WTC11 (cell line): ENCODE data around the gene TFEC. TPM values are rescaled to one million over a fixed set of nuclear protein-coding genes. Genes with fewer than 3 reads are reported as not detected.
A peak's percentile ranks its signal among the peaks of the same experiment; 100 is the strongest.

Experiments
- ATAC-seq: fragments of 200-7000 bp; cut with Tn5 transposase; 2 replicates; pipeline ENCODE4 v1.10.0; 2021; ENCODE audit warnings: mild to moderate bottlenecking, moderate library complexity
- CTCF ChIA-PET: fragments of 300-600 bp; sonication (Branson Sonifier 250); formaldehyde crosslinking; loops from one replicate; lab custom pipeline; 2021; ENCODE audit warnings: antibody characterized with exemption; lab: Charles Lee
- POLR2A ChIA-PET: fragments of 350-600 bp; sonication (Branson Sonifier 250); formaldehyde crosslinking; loops from one replicate; lab custom pipeline; 2021; ENCODE audit warnings: antibody characterized with exemption; lab: Charles Lee
- DNase-seq: peaks from one replicate; pipeline ENCODE4 v3.0.0; 2021; ENCODE audit warnings: low spot score
- H3K27ac Mint-ChIP-seq: 2 replicates; pipeline ENCODE4 v1.8.0; 2021; ENCODE audit warnings: mixed read lengths
- H3K27me3 Mint-ChIP-seq: 2 replicates; pipeline ENCODE4 v1.8.0; 2021; ENCODE audit warnings: low read depth, mild to moderate bottlenecking, moderate library complexity, mixed read lengths
- H3K36me3 Mint-ChIP-seq: 2 replicates; pipeline ENCODE4 v1.8.0; 2021; ENCODE audit warnings: mixed read lengths
- H3K4me1 Mint-ChIP-seq: 2 replicates; pipeline ENCODE4 v1.8.0; 2022; ENCODE audit warnings: mixed read lengths
- H3K4me3 Mint-ChIP-seq: 2 replicates; pipeline ENCODE4 v1.8.0; 2021; ENCODE audit warnings: mild to moderate bottlenecking, moderate library complexity, mixed read lengths
- H3K9me3 Mint-ChIP-seq: 2 replicates; pipeline ENCODE4 v1.8.0; 2021; ENCODE audit warnings: mixed read lengths
- CBFB ChIP-seq: sonication (generic); formaldehyde crosslinking; IDR thresholded peaks from 2 replicates; pipeline ENCODE4 v1.8.1; 2022; ENCODE audit warnings: mild to moderate bottlenecking, low read depth, missing genetic modification reagents
- CREB1 ChIP-seq: sonication (generic); formaldehyde crosslinking; IDR thresholded peaks from 2 replicates; pipeline ENCODE4 v1.8.0; 2023; ENCODE audit warnings: mild to moderate bottlenecking, missing genetic modification reagents
- EMX1 ChIP-seq: fragments of 250-450 bp; sonication (Bioruptor Pico); IDR thresholded peaks from 2 replicates; pipeline ENCODE4 v1.8.0; 2021; ENCODE audit warnings: mild to moderate bottlenecking
- FOXP1 ChIP-seq: sonication (generic); formaldehyde crosslinking; IDR thresholded peaks from 2 replicates; pipeline ENCODE4 v1.8.0; 2022; ENCODE audit warnings: missing genetic modification reagents, mild to moderate bottlenecking, moderate library complexity, borderline replicate concordance
- GABPB1 ChIP-seq: sonication (generic); formaldehyde crosslinking; IDR thresholded peaks from 2 replicates; pipeline ENCODE4 v1.8.1; 2023; ENCODE audit warnings: mild to moderate bottlenecking, missing genetic modification reagents
- GRHL2 ChIP-seq: fragments of 250-450 bp; sonication (Bioruptor Pico); IDR thresholded peaks from 2 replicates; pipeline ENCODE4 v1.8.0; 2022; ENCODE audit warnings: mild to moderate bottlenecking, moderate library complexity; ENCODE audit not compliant: insufficient replicate concordance, severe bottlenecking
- GTF2I ChIP-seq: fragments of 250-450 bp; sonication (Bioruptor Pico); conservative IDR thresholded peaks from 2 replicates; pipeline ENCODE4 v1.4.0; 2021; ENCODE audit warnings: mild to moderate bottlenecking
- NR1H2 ChIP-seq: sonication (generic); formaldehyde crosslinking; IDR thresholded peaks from 2 replicates; pipeline ENCODE4 v1.9.0; 2021; ENCODE audit warnings: mild to moderate bottlenecking, moderate library complexity, missing genetic modification reagents
- OVOL2 ChIP-seq: fragments of 250-450 bp; sonication (Bioruptor Pico); IDR thresholded peaks from 2 replicates; pipeline ENCODE4 v1.9.0; 2021; ENCODE audit warnings: mild to moderate bottlenecking, borderline replicate concordance
- SMAD3 ChIP-seq: sonication (generic); formaldehyde crosslinking; IDR thresholded peaks from 2 replicates; pipeline ENCODE4 v1.8.0; 2022; ENCODE audit warnings: missing genetic modification reagents, mild to moderate bottlenecking, borderline replicate concordance
- TP53 ChIP-seq: sonication (generic); formaldehyde crosslinking; IDR thresholded peaks from 2 replicates; pipeline ENCODE4 v1.8.1; 2023; ENCODE audit warnings: mild to moderate bottlenecking, missing genetic modification reagents
- total RNA-seq: library from RNA; stranded (reverse); gene quantifications from 3 replicates; pipeline ENCODE4 v1.2.3, GENCODE V29; 2021
- TF ChIP-seq, protein P1 (sequence below): fragments of 250-450 bp; sonication (Bioruptor Pico); IDR thresholded peaks from 2 replicates; pipeline ENCODE4 v1.9.0; 2021; ENCODE audit warnings: mild to moderate bottlenecking
- TF ChIP-seq, protein P2 (sequence below): sonication (generic); formaldehyde crosslinking; IDR thresholded peaks from 2 replicates; pipeline ENCODE4 v1.8.0; 2022; ENCODE audit warnings: mild to moderate bottlenecking, missing genetic modification reagents
- TF ChIP-seq, protein P3 (sequence below): fragments of 250-450 bp; sonication (Bioruptor Pico); IDR thresholded peaks from 2 replicates; pipeline ENCODE4 v1.8.0; 2021; ENCODE audit warnings: mild to moderate bottlenecking
- TF ChIP-seq, protein P4 (sequence below): fragments of 250-450 bp; sonication (Bioruptor Pico); conservative IDR thresholded peaks from 2 replicates; pipeline ENCODE4 v1.9.0; 2021; ENCODE audit warnings: mild to moderate bottlenecking
- TF ChIP-seq, protein P5 (sequence below): sonication (generic); formaldehyde crosslinking; IDR thresholded peaks from 2 replicates; pipeline ENCODE4 v1.8.1; 2023; ENCODE audit warnings: mild to moderate bottlenecking, missing genetic modification reagents, moderate library complexity
- TF ChIP-seq, protein P6 (sequence below): sonication (generic); formaldehyde crosslinking; IDR thresholded peaks from 2 replicates; pipeline ENCODE4 v1.8.1; 2023; ENCODE audit warnings: mild to moderate bottlenecking, missing genetic modification reagents, borderline replicate concordance
- TF ChIP-seq, protein P7 (sequence below): fragments of 200-600 bp; IDR thresholded peaks from 2 replicates; pipeline ENCODE4 v1.8.0; 2022; ENCODE audit warnings: antibody characterized with exemption
- TF ChIP-seq, protein P8 (sequence below): sonication (generic); formaldehyde crosslinking; IDR thresholded peaks from 2 replicates; pipeline ENCODE4 v1.8.1; 2022; ENCODE audit warnings: mild to moderate bottlenecking, missing genetic modification reagents, moderate library complexity, borderline replicate concordance
- TF ChIP-seq, protein P9 (sequence below): sonication (generic); formaldehyde crosslinking; IDR thresholded peaks from 2 replicates; pipeline ENCODE4 v1.8.1; 2022; ENCODE audit warnings: low read depth, mild to moderate bottlenecking, moderate library complexity, missing genetic modification reagents, borderline replicate concordance

TFEC gene
- total RNA-seq, 1 experiment from 2014 or later: 0.17 TPM

DNA sequence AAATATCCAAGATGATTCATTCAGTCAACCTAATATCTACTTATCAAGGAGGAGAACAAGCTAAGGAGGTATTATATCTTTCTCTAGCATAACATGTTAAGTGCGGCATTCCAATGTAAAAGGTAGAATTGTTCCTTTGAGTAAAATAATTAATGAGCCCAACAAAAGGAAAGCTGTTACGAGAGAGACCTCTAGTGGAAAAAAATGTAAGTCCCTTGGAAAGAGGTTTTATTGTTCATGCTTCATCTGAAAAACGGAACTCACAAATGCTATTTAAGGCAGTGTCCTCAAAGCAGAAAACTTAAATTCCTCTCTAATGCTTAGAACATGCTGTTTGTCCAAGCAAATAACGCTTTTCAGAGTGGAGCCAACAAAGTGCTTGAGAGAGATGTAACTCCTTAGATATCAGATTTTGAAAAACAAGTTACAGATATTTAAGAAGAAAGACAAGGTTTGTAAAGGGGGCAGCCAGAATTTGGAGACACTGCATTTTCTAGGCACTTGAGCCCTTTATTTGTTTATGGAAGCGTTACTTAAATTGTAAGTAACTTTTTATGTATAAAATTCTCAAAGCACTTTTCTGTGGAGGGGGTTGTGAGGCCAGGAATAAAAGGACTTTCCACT is 119.9 kb downstream of the TFEC start:
- Mint-ChIP-seq H3K27me3 (no peaks in the 10 kb centered on the region), H3K36me3 (no peaks in the 10 kb centered on the region), H3K4me1 (peaks cover 26% of the 10 kb centered on the region), H3K9me3 (no peaks in the 10 kb centered on the region), H3K27ac (0 out of 2 replicates have a peak overlapping the region, but pooled peaks have one; percentile 34), H3K4me3 (no peak overlapping the region)
- TF ChIP-seq, protein P1, sequence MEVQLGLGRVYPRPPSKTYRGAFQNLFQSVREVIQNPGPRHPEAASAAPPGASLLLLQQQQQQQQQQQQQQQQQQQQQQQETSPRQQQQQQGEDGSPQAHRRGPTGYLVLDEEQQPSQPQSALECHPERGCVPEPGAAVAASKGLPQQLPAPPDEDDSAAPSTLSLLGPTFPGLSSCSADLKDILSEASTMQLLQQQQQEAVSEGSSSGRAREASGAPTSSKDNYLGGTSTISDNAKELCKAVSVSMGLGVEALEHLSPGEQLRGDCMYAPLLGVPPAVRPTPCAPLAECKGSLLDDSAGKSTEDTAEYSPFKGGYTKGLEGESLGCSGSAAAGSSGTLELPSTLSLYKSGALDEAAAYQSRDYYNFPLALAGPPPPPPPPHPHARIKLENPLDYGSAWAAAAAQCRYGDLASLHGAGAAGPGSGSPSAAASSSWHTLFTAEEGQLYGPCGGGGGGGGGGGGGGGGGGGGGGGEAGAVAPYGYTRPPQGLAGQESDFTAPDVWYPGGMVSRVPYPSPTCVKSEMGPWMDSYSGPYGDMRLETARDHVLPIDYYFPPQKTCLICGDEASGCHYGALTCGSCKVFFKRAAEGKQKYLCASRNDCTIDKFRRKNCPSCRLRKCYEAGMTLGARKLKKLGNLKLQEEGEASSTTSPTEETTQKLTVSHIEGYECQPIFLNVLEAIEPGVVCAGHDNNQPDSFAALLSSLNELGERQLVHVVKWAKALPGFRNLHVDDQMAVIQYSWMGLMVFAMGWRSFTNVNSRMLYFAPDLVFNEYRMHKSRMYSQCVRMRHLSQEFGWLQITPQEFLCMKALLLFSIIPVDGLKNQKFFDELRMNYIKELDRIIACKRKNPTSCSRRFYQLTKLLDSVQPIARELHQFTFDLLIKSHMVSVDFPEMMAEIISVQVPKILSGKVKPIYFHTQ (CRISPR knock-in tag): no peak
- TF ChIP-seq GABPB1 (CRISPR knock-in tag) (no peak), FOXP1 (CRISPR knock-in tag) (no peak), SMAD3 (CRISPR knock-in tag) (no peak), GRHL2 (no peak), EMX1 (CRISPR knock-in tag) (no peak), TP53 (CRISPR knock-in tag) (no peak), CREB1 (CRISPR knock-in tag) (no peak), CBFB (CRISPR knock-in tag) (no peak), GTF2I (no peak), NR1H2 (CRISPR knock-in tag) (no peak), OVOL2 (CRISPR knock-in tag) (no peak)
- TF ChIP-seq, protein P2, sequence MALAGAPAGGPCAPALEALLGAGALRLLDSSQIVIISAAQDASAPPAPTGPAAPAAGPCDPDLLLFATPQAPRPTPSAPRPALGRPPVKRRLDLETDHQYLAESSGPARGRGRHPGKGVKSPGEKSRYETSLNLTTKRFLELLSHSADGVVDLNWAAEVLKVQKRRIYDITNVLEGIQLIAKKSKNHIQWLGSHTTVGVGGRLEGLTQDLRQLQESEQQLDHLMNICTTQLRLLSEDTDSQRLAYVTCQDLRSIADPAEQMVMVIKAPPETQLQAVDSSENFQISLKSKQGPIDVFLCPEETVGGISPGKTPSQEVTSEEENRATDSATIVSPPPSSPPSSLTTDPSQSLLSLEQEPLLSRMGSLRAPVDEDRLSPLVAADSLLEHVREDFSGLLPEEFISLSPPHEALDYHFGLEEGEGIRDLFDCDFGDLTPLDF (CRISPR knock-in tag): no peak
- TF ChIP-seq, protein P3, sequence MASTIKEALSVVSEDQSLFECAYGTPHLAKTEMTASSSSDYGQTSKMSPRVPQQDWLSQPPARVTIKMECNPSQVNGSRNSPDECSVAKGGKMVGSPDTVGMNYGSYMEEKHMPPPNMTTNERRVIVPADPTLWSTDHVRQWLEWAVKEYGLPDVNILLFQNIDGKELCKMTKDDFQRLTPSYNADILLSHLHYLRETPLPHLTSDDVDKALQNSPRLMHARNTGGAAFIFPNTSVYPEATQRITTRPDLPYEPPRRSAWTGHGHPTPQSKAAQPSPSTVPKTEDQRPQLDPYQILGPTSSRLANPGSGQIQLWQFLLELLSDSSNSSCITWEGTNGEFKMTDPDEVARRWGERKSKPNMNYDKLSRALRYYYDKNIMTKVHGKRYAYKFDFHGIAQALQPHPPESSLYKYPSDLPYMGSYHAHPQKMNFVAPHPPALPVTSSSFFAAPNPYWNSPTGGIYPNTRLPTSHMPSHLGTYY (CRISPR knock-in tag): no peak
- TF ChIP-seq, protein P4, sequence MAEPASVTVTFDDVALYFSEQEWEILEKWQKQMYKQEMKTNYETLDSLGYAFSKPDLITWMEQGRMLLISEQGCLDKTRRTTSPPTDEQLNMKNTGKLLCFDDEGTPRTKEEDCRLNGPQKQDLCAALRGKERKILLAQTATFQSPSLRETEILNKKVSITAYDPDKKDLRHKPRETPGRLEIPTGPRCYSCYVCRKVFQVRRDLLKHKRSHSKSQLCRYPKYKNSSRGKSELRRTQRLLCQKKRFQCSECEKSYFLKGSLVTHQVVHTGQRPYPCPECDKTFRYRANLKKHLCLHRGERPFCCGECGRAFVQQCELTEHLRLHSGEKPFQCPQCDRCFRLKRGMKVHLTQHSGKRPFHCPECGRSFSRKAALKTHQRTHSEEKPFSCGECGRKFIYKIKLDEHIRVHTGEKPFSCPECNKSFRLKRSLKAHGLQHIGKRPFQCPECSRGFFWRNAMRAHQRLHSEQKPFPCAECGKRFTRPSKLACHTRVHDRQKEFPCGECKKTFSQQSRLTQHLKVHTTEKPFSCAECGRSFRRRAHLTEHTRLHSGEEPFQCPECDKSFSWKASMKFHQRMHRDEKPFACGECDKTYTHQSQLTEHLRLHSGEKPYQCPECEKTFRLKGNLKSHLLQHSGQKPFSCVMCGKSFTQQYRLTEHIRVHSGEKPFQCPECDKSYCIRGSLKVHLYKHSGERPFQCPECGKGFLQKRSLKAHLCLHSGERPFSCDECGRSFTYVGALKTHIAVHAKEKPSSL (CRISPR knock-in tag): no peak
- TF ChIP-seq, protein P5, sequence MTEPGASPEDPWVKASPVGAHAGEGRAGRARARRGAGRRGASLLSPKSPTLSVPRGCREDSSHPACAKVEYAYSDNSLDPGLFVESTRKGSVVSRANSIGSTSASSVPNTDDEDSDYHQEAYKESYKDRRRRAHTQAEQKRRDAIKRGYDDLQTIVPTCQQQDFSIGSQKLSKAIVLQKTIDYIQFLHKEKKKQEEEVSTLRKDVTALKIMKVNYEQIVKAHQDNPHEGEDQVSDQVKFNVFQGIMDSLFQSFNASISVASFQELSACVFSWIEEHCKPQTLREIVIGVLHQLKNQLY: no peak
- TF ChIP-seq, protein P6, sequence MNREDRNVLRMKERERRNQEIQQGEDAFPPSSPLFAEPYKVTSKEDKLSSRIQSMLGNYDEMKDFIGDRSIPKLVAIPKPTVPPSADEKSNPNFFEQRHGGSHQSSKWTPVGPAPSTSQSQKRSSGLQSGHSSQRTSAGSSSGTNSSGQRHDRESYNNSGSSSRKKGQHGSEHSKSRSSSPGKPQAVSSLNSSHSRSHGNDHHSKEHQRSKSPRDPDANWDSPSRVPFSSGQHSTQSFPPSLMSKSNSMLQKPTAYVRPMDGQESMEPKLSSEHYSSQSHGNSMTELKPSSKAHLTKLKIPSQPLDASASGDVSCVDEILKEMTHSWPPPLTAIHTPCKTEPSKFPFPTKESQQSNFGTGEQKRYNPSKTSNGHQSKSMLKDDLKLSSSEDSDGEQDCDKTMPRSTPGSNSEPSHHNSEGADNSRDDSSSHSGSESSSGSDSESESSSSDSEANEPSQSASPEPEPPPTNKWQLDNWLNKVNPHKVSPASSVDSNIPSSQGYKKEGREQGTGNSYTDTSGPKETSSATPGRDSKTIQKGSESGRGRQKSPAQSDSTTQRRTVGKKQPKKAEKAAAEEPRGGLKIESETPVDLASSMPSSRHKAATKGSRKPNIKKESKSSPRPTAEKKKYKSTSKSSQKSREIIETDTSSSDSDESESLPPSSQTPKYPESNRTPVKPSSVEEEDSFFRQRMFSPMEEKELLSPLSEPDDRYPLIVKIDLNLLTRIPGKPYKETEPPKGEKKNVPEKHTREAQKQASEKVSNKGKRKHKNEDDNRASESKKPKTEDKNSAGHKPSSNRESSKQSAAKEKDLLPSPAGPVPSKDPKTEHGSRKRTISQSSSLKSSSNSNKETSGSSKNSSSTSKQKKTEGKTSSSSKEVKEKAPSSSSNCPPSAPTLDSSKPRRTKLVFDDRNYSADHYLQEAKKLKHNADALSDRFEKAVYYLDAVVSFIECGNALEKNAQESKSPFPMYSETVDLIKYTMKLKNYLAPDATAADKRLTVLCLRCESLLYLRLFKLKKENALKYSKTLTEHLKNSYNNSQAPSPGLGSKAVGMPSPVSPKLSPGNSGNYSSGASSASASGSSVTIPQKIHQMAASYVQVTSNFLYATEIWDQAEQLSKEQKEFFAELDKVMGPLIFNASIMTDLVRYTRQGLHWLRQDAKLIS: no peak
- TF ChIP-seq, protein P7, sequence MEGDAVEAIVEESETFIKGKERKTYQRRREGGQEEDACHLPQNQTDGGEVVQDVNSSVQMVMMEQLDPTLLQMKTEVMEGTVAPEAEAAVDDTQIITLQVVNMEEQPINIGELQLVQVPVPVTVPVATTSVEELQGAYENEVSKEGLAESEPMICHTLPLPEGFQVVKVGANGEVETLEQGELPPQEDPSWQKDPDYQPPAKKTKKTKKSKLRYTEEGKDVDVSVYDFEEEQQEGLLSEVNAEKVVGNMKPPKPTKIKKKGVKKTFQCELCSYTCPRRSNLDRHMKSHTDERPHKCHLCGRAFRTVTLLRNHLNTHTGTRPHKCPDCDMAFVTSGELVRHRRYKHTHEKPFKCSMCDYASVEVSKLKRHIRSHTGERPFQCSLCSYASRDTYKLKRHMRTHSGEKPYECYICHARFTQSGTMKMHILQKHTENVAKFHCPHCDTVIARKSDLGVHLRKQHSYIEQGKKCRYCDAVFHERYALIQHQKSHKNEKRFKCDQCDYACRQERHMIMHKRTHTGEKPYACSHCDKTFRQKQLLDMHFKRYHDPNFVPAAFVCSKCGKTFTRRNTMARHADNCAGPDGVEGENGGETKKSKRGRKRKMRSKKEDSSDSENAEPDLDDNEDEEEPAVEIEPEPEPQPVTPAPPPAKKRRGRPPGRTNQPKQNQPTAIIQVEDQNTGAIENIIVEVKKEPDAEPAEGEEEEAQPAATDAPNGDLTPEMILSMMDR: no peak
- TF ChIP-seq, protein P8, sequence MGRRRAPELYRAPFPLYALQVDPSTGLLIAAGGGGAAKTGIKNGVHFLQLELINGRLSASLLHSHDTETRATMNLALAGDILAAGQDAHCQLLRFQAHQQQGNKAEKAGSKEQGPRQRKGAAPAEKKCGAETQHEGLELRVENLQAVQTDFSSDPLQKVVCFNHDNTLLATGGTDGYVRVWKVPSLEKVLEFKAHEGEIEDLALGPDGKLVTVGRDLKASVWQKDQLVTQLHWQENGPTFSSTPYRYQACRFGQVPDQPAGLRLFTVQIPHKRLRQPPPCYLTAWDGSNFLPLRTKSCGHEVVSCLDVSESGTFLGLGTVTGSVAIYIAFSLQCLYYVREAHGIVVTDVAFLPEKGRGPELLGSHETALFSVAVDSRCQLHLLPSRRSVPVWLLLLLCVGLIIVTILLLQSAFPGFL: no peak
- TF ChIP-seq, protein P9, sequence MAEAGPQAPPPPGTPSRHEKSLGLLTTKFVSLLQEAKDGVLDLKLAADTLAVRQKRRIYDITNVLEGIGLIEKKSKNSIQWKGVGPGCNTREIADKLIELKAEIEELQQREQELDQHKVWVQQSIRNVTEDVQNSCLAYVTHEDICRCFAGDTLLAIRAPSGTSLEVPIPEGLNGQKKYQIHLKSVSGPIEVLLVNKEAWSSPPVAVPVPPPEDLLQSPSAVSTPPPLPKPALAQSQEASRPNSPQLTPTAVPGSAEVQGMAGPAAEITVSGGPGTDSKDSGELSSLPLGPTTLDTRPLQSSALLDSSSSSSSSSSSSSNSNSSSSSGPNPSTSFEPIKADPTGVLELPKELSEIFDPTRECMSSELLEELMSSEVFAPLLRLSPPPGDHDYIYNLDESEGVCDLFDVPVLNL (CRISPR knock-in tag): no peak
- ChIA-PET POLR2A (no interaction called here), CTCF (no interaction called here)
- ATAC-seq (0 out of 2 replicates have a peak, but pooled peaks have one; percentile 47), DNase-seq (no peak)
